ENCODE measurements around the gene SAXO1. TPM values are rescaled to one million over a fixed set of nuclear protein-coding genes. Genes with fewer than 3 reads are reported as not detected.

Gene SAXO1
- total and polyA plus RNA-seq, 2 donors from 2014 or later: 0.35 TPM; not detected in 1

DNA sequence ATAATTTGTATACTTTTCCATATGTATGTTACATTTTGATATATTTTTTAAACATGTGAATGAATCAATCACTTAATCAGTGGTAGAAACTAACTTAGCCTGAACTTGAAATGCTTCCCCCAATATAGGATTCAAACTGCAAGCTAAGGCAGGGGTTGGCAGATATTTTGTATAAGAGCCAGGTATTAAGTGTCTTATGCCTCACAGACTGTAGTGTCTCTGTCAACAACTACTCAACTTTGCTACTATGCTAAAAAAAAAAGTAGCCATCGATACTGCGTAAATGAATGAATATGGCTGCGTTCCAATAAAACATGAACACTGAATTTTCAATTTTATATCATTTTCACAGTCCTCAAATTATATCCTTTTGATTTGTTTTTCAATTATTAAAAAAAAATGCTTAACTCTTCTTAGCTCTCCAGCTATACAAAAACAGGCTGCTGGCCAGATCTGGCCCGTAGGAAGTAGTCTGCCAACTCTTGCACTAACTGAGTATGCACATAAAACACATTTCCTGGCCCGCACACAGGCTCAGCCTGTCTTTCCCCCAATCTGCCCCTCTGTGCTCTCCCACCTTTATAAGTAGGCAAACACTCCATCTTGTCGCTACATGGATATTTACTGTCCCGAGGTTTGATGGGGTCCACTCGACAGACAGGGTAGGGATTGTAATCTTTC, 91.8 kb downstream of the SAXO1 start:
- H3K27me3 ChIP-seq (ENCODE audit: control insufficient read depth, insufficient read depth, low read length): no peaks in the 10 kb centered on the region
- DNase-seq (no peak), FAIRE-seq (no peak)
- no peak for TF ChIP-seq CTCF (IDR thresholded peaks at IDR 0.05; ENCODE audit: borderline replicate concordance, extremely low read depth, insufficient read depth)
- H3K36me3 ChIP-seq (ENCODE audit: control insufficient read depth in 2 of 3, insufficient read depth in 3 of 3, low read length in 3 of 3): no peaks in the 10 kb centered on the region
- no peak overlapping the region for H3K27ac ChIP-seq (ENCODE audit: low read depth in 2 of 2, low read length in 2 of 2)
- no peak overlapping the region for H3K9ac ChIP-seq (ENCODE audit: low read length in 3 of 3)
- no peaks in the 10 kb centered on the region for H3K4me1 ChIP-seq (ENCODE audit: control insufficient read depth in 2 of 3, insufficient read depth in 2 of 3, low read depth in 1 of 3, low read length in 3 of 3)
- intact Hi-C loops (cut with DNase I): no loop called here
- no peaks in the 10 kb centered on the region for H3K9me3 ChIP-seq (ENCODE audit: control insufficient read depth in 2 of 3, insufficient read depth in 1 of 3, low read length in 3 of 3)
- H3K4me3 ChIP-seq (ENCODE audit: low read length in 3 of 3): no peak overlapping the region

DNA sequence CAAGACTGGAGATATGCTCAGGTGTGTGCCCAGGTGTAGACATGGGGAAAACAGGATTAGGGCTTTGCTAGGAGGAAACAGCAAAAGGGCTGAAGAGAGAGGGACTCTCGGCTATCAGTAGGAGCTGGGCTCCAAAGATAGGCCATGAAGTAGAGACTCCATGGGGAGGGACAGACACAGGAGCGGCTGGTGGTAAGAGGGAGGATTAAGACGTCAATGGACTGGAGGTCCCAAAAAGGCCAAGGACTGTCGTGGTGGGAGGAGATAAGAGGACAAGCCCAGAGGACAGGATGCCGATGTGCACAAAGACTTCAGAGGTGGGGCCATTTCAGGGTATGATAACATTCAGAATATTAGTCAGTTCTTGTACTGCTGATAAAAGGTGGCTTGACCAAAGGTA, 93.1 kb downstream of the SAXO1 start:
- Histone ChIP-seq H3K9me3 (ENCODE audit: control insufficient read depth in 2 of 3, insufficient read depth in 1 of 3, low read length in 3 of 3) (no peaks in the 10 kb centered on the region), H3K36me3 (ENCODE audit: control insufficient read depth in 2 of 3, insufficient read depth in 3 of 3, low read length in 3 of 3) (no peaks in the 10 kb centered on the region), H3K9ac (ENCODE audit: low read length in 3 of 3) (no peak overlapping the region), H3K27ac (ENCODE audit: low read depth in 2 of 2, low read length in 2 of 2) (no peak overlapping the region), H3K4me3 (ENCODE audit: low read length in 3 of 3) (no peak overlapping the region), H3K27me3 (ENCODE audit: control insufficient read depth, insufficient read depth, low read length) (no peaks in the 10 kb centered on the region), H3K4me1 (ENCODE audit: control insufficient read depth in 2 of 3, insufficient read depth in 2 of 3, low read depth in 1 of 3, low read length in 3 of 3) (no peaks in the 10 kb centered on the region)
- intact Hi-C loops (cut with DNase I): no loop called here
- no peak for FAIRE-seq
- TF ChIP-seq CTCF (IDR thresholded peaks at IDR 0.05; ENCODE audit: borderline replicate concordance, extremely low read depth, insufficient read depth): no peak
- DNase-seq: no peak

GRCh38 chr9:18936094-18936871, 96.7 kb downstream of the SAXO1 start:
- FAIRE-seq (no peak), DNase-seq (no peak)
- Histone ChIP-seq H3K27ac (ENCODE audit: low read depth in 2 of 2, low read length in 2 of 2) (no peak overlapping the region), H3K36me3 (ENCODE audit: control insufficient read depth in 2 of 3, insufficient read depth in 3 of 3, low read length in 3 of 3) (no peaks in the 10 kb centered on the region), H3K9me3 (ENCODE audit: control insufficient read depth in 2 of 3, insufficient read depth in 1 of 3, low read length in 3 of 3) (no peaks in the 10 kb centered on the region), H3K4me3 (ENCODE audit: low read length in 3 of 3) (no peak overlapping the region), H3K27me3 (ENCODE audit: control insufficient read depth, insufficient read depth, low read length) (no peaks in the 10 kb centered on the region), H3K4me1 (ENCODE audit: control insufficient read depth in 2 of 3, insufficient read depth in 2 of 3, low read depth in 1 of 3, low read length in 3 of 3) (no peaks in the 10 kb centered on the region), H3K9ac (ENCODE audit: low read length in 3 of 3) (no peak overlapping the region)
- intact Hi-C loops (cut with DNase I): no loop called here
- no peak for TF ChIP-seq CTCF (IDR thresholded peaks at IDR 0.05; ENCODE audit: borderline replicate concordance, extremely low read depth, insufficient read depth)
